ENCODE data around the gene FBXL3.
"Not testable (repeated sequence)": the region's sequence is repeated elsewhere in the genome, so short reads cannot be mapped to it uniquely, and the experiment has no call there.

FBXL3 gene

DNA sequence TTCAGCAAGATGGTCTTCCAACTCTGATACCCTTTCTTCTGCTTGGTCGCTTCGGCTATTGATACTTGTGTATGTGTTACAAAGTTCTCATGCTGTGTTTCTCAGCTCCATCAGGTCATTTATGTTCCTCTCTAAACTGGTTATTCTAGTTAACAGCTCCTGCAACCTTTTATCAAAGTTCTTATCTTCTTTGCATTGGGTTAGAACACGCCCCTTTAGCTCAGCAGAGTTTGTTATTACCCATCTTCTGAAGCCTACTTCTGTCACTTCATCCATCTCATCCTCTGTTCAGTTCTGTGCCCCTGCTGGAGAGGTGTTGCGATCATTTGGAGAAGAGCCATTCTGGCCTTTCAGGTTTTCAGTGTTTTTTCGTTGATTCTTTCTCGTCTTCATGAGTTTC lies 59.9 kb downstream of the FBXL3 start:
- no peak for DNase-seq (ENCODE audit: low spot score)
- Histone ChIP-seq H3K4me3 (no peak overlapping the region), H3K27ac (no peak overlapping the region)
- TF ChIP-seq, protein P1, sequence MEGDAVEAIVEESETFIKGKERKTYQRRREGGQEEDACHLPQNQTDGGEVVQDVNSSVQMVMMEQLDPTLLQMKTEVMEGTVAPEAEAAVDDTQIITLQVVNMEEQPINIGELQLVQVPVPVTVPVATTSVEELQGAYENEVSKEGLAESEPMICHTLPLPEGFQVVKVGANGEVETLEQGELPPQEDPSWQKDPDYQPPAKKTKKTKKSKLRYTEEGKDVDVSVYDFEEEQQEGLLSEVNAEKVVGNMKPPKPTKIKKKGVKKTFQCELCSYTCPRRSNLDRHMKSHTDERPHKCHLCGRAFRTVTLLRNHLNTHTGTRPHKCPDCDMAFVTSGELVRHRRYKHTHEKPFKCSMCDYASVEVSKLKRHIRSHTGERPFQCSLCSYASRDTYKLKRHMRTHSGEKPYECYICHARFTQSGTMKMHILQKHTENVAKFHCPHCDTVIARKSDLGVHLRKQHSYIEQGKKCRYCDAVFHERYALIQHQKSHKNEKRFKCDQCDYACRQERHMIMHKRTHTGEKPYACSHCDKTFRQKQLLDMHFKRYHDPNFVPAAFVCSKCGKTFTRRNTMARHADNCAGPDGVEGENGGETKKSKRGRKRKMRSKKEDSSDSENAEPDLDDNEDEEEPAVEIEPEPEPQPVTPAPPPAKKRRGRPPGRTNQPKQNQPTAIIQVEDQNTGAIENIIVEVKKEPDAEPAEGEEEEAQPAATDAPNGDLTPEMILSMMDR (IDR thresholded peaks at IDR 0.05), result no peak

DNA sequence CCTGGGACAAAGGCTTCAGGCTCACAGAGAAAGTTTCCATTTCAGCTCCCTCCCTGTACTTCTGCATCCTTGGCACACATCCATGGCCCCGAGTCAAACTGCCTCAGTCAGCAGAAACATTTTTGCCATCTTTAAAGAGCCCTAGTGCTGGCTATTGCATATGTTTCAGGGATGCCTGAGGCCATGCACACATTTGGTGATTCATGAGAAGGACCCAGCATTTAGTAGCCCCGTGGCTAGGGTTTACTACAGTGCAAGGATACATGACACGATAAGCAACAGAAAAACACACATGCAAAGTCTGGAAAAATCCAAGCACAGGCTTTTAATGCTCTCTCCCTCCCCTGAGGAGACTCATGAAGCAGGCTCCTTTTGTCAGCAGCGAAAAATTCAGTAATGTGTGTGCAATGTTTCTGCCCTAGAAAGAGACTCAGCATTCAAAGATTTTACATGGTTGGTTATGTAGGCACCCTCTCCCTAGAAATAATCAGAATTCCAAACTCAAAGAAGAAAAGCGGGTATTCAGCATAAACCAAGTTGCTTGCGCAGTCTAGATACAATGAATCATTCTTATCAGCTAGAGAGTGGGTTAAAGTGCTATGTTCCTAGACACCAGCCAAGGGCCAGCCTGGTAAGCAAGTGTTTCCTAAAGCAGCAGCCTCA lies 61.1 kb downstream of the FBXL3 start:
- H3K27ac ChIP-seq, result no peak overlapping the region

DNA sequence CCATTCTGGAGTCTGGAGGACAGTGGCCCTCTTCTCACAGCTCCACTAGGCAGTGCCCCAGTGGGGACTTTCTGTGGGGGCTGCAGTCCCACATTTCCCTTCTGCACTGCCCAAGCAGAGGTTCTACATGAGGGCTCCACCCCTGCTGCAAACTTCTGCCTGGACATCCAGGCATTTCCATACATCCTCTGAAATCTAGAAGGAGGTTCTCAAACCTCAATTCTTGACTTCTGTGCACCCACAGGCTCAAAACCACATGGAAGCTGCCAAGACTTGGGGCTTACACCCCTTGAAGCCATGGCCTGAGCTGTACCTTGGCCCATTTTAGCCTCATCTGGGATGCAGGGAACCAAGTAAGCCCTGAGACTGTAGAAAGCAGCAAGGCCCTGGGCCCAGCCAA lies 67.2 kb downstream of the FBXL3 start:
- DNase-seq (ENCODE audit: low spot score); H3K4me3 ChIP-seq; H3K27ac ChIP-seq: not testable (repeated sequence)

More for the DNA sequence above, 61.1 kb downstream of the FBXL3 start:
- DNase-seq (ENCODE audit: low spot score), result no peak
- TF ChIP-seq, protein P1 (IDR thresholded peaks at IDR 0.05), result no peak
- no peak overlapping the region for H3K4me3 ChIP-seq

DNA sequence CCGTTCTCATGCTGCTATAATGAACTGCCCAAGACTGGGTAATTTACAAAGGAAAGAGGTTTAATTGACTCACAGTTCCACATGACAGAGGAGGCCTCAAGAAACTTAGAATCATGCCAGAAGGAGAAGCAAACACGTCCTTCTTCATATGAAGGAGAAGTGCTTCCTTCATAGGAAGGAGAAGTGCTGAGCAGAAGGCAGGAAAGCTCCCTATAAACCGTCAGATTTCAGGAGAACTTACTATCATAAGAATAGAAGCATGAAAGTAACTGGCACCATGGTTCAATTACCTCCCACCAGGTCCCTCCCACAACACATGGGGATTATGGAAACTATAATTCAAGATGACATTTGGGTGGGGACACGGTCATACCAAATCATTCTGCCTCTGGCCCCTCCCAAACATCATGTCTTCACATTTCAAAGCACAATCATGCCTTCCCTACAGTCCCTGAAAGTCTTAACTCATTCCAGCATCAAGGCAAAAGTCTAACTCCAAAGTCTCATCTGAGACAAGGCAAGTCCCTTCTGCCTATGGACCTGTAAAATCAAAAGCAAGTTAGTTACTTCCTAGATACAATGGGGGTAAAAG lies 68.0 kb downstream of the FBXL3 start:
- Histone ChIP-seq H3K27ac (no peak overlapping the region), H3K4me3 (no peak overlapping the region)
- DNase-seq (ENCODE audit: low spot score), result no peak
- TF ChIP-seq, protein P1 (IDR thresholded peaks at IDR 0.05), result no peak

GRCh38 chr13:76955661-76956060 lies 71.3 kb downstream of the FBXL3 start:
- H3K27ac ChIP-seq, result no peak overlapping the region
- TF ChIP-seq, protein P1 (IDR thresholded peaks at IDR 0.05), result no peak
- no peak for DNase-seq (ENCODE audit: low spot score)
- H3K4me3 ChIP-seq, result no peak overlapping the region

Measured in coronary artery (tissue), 2 donors.